Measurements from ENCODE around the gene TMEM203.

Gene TMEM203

DNA sequence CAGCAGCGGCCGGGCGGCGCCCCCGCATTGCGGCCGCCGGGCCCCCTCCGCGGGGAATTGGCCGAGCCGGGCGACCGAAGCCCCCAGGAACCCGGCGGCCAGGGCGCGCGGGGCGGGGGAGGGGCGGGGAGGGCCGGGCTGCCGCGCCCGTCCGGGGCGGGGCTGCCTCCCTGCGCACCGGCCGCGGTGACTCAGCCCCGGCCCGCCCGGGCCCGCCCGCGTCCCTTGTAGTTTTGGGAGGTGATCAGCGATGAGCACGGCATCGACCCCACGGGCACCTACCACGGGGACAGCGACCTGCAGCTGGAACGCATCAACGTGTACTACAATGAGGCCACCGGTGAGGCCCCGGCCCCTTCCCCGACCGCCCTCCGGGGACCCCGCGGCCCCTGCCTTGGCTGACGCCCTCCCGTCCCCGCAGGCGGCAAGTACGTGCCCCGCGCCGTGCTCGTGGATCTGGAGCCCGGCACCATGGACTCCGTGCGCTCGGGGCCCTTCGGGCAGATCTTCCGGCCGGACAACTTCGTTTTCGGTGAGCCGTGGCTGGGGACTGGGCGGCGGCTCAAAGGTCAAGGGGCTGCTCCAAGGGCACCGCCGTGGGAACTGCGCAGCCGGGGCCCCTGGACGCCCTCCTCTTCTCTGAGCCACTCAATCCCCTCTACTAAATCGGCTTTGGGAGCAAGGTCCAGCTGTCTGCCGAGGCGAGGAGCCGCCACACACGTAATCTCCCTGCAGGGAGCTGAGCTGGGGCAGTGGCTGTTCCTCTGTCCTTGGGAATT lies 36.2 kb upstream of the TMEM203 start:
- peak; percentile 72 for DNase-seq (ENCODE audit: low read depth)

GRCh38 chr9:137240841-137241489 lies 35.5 kb upstream of the TMEM203 start, which contains the start of gene TUBB4B:
Gene TUBB4B (plus strand): TSS chr9:137241287. CDS start chr9:137241361, 74 bp downstream.
- DNase-seq (ENCODE audit: low read depth): peak; percentile 100

DNA sequence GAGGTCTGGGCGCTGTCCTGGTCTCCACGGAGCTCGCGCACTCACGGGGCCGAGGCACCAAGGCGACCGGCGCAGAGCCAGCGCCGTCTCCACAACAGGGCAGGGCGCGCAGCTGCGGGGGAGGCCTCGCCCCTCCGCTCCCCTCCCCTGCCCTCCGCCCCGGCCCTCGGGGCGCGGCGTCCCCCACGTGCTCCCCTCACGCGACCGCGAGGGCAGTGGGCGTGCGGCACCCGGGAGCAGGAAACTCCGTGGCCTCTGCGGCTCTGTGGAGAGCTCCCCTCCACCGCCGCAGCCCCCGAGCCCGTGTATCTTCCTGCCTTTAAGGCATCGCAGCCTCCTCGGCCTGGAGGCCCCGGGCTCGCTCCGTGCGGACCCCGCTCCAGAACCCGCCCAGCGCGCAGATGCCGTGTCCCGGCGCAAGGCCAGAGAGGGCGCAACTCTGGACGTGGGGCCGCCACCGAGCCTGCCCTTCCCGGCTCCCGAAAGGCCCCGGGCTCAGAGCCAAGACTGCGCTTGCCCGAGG lies 34.9 kb upstream of the TMEM203 start:
- DNase-seq (ENCODE audit: low read depth): peak; percentile 76

DNA sequence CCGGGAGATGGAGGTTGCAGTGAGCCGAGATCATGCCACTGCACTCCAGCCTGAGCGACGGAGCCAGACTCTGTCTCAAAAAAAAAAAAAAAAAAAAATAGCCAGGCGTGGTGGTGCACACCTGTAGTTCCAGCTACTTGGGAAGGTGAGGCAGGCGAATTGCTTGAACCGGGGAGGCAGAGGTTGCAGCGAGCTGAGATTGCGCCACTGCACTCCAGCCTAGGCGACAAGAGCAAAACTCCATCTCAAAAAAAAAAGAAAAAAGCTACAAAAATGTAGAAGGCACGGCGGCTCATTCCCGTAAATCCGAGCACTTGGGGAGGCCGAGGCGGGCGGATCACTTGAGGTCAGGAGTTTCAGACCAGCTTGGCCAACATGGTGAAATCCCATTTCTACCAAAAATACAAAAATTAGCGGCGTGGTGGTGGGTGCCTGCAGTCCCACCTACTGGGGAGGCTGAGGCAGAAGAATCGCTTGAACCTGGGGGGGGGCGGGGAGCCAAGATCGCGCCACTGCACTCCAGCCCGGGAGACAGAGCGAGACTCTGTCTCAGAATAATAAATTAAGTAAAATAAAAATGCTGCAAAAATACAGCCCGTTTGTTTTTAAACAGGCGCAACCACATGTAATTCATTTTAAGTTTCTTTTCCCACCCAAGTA lies 34.2 kb upstream of the TMEM203 start:
- DNase-seq (ENCODE audit: low read depth): peak; percentile 27

GRCh38 chr9:137237759-137238726 lies 32.6 kb upstream of the TMEM203 start:
- no peak for DNase-seq (ENCODE audit: low read depth)

DNA sequence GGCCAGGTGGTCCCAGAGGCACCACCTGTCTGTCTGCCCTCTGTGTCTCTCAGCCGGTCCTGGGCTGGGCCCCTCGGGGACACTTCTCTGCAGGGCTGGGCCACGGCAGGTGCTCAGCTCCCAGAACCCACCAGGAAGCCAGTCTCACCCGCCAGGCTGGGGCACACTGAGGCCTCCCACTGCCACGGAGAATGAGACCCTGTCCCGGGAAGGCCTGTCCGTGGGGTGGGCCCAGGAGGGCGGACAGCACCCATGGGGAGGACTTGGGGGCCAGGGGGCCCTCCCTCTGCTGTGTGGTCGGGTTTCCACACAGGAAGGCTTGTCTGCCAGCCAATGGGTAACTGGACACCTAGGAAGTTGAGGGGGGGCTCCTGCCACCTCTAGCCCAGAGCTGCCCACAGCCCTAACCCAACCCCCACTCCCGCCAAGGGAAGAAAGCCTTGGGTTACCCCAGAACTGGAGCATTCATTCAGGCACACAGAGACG lies 31.5 kb upstream of the TMEM203 start:
- no peak for DNase-seq (ENCODE audit: low read depth)

GRCh38 chr9:137236238-137236935 lies 30.9 kb upstream of the TMEM203 start:
- DNase-seq (ENCODE audit: low read depth): peak; percentile 88

- DNase-seq (ENCODE audit: low read depth): no peak
These were observed 30.2 kb upstream of the TMEM203 start for GRCh38 chr9:137235424-137236237.

- DNase-seq (ENCODE audit: low read depth): no peak
These were observed 29.4 kb upstream of the TMEM203 start for GRCh38 chr9:137234758-137235423.

GRCh38 chr9:137234055-137234697 lies 28.7 kb upstream of the TMEM203 start:
- DNase-seq (ENCODE audit: low read depth): no peak

DNA sequence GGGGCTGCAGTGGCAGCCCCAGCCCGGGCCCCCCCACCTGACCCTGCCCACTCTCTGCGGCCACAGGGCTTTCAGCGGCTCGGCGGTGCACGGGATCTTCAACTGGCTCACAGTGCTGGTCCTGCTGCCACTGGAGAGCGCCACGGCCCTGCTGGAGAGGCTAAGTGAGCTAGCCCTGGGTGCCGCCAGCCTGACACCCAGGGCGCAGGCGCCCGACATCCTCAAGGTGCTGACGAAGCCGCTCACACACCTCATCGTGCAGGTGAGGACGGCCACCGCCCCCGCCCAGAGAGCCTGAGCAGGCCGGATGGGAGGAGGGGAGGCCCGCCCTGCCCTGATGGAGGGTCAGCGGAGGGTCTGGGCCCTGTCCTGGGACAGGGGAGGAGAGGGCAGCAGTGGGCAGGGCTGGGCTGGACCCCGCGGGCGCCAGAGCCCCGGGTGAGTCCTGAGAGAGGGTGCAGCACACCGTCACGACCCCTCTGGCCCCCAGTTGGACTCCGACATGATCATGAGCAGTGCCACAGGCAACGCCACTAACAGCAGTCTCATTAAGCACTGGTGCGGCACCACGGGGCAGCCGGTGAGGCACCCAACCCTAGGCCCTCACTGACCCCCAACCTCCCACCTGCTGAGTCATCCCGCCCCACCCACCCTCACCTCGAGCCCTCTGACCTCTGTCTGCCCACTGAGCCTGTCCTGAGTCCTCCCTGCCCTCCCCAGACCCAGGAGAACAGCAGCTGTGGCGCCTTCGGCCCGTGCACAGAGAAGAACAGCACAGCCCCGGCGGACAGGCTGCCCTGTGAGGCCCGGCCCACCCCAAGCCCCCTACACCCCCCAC lies 27.9 kb upstream of the TMEM203 start:
- DNase-seq (ENCODE audit: low read depth): no peak

DNA sequence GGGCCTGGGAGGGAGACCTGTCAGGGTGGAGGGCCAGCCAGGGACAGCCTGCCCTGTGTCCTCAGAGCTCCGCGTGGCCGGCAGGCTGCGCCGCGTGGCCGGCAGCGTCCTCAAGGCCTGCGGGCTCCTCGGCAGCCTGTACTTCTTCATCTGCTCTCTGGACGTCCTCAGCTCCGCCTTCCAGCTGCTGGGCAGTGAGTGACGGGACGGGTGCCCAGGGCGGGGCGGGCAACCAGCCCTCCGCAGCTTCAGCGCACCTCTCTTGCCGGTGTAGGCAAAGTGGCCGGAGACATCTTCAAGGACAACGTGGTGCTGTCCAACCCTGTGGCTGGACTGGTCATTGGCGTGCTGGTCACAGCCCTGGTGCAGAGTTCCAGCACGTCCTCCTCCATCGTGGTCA lies 27.1 kb upstream of the TMEM203 start:
- no peak for DNase-seq (ENCODE audit: low read depth)

GRCh38 chr9:137232101-137232500 lies 26.7 kb upstream of the TMEM203 start:
- DNase-seq (ENCODE audit: low read depth): no peak

GRCh38 chr9:137231372-137232039 lies 26.1 kb upstream of the TMEM203 start:
- no peak for DNase-seq (ENCODE audit: low read depth)

DNA sequence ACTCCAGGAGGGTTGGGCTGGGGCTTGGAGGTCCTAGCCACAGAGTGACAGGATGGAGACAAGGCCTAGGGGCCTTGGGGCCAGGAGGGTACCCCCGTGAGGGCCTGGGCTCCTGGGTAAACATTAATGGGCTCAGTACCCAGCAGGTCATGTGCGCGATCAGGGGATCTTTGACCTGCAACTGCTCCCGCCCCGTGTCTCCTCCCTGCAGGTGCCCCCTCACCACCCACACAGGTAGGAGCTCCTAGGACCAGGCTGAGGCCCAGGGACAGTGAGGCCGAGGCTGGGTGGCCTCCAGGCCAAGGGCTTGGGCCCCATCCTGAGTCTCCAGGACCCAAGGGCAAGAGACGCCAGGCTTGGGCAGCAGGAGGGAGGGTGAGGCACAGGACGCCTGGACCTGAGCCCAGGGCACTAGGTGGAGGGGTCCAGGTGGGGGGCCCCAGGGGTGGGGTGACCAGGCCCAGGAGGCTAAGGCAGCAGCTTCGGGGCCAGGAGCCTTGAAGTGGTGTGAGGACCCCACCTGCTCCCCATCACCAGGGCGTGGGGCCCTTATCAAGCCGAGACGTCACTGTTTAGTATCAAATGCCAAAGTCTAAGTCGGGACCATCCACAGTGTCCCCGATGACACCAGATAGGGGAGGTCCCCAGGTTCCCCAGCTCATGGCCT lies 25.4 kb upstream of the TMEM203 start, which contains the start of gene SLC34A3:
Gene SLC34A3 (plus strand): TSS at position 197 of the 667 bp plus-strand sequence. CDS start 802 bp downstream, outside the sequence.
- DNase-seq (ENCODE audit: low read depth): no peak

DNA sequence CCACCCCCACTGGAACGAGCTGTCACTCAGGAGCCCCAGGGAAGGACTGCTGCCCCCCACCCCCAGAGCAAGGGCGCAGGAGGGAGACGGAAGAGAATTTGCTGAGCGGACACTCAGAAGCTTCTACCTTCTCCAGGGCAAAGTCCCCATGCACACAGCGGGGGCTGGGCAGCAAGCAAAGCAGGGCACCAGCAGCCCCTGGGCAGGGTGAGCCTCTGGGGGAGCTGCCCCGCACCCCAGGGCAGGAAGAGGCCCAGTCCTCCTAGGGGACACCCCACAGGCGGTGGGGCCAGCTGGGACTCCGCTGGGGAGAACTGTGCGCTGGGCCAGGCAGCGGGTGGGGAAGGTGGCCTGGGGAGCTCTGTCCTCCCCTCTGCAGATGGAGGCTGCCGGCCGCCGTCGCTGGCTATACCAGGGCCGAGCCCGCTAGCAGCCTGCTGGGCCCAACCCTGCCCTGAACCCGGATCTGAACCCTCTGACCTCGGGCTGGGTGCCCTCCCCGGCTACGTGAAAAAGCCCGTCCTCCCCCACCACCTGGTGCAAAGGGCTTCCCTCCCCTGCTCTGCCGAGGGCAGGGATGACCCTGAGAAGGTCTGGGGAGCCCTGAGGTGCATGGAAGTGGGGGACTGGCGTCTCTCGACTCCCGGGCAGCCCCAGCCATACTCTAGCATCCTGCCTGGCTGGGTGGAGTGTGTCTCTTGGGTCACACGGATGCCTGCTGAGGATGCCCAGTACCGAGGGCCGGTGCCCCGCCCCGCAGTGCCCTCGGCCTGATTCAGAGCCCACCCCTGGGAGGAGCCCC lies 24.7 kb upstream of the TMEM203 start:
- DNase-seq (ENCODE audit: low read depth): no peak

Data from ELR (cell line).